Activated CD4-positive, alpha-beta T cell treated with anti-CD3 and anti-CD28 coated beads, Interleukin-2, amount 10 ng/mL, durations not matched to agents 24 days and 14 days (primary cell): ENCODE measurements around the gene ZNF175. TPM values are rescaled to one million over a fixed set of nuclear protein-coding genes. Genes with fewer than 3 reads are reported as not detected.

Experiments used
- total RNA-seq: library from RNA; stranded (reverse); gene quantifications from 2 replicates; pipeline ENCODE4 v1.2.3, GENCODE V29; 2022

Gene ZNF175
- total RNA-seq, 1 donor from 2014 or later: 8.5 TPM

Other genes starting within 250 kb of the ZNF175 start
- 7.1 and 7.2 TPM in 2 replicates for gene VSIG10L, start 229.1 kb upstream of the ZNF175 start, total RNA-seq
- 194 and 199 TPM in 2 replicates for gene ETFB, start 204.9 kb upstream of the ZNF175 start, total RNA-seq
- gene CLDND2, start 202.3 kb upstream of the ZNF175 start, total RNA-seq: 18.7 and 19.6 TPM in 2 replicates
- 363 and 379 TPM in 2 replicates for gene NKG7, start 198.6 kb upstream of the ZNF175 start, total RNA-seq
- gene LIM2, start 183.3 kb upstream of the ZNF175 start, total RNA-seq: 0.24 TPM in 1 of 2 replicates, not detected in the other
- 0.16 and 0.24 TPM in 2 replicates for gene C19orf84, start 180.7 kb upstream of the ZNF175 start, total RNA-seq
- gene SIGLEC10, start 153.6 kb upstream of the ZNF175 start, total RNA-seq: 2.3 and 3.5 TPM in 2 replicates
- gene SIGLEC8, start 112.8 kb upstream of the ZNF175 start, total RNA-seq: 0.09 and 0.16 TPM in 2 replicates
- not detected in 2 replicates for gene CEACAM18, start 92.7 kb upstream of the ZNF175 start, total RNA-seq
- 0.98 and 1.5 TPM in 2 replicates for gene SIGLEC12, start 69.5 kb upstream of the ZNF175 start, total RNA-seq
- 0.91 and 0.95 TPM in 2 replicates for gene SIGLEC6, start 39.6 kb upstream of the ZNF175 start, total RNA-seq
- gene SIGLEC5, start 59.1 kb downstream of the ZNF175 start, total RNA-seq: not detected in 2 replicates
- not detected in 2 replicates for gene SIGLEC14, start 75.5 kb downstream of the ZNF175 start, total RNA-seq
- gene SPACA6, start 122.0 kb downstream of the ZNF175 start, total RNA-seq: 6.7 and 7.0 TPM in 2 replicates
- gene HAS1, start 152.7 kb downstream of the ZNF175 start, total RNA-seq: not detected in 2 replicates
- not detected in 2 replicates for gene FPR1, start 180.6 kb downstream of the ZNF175 start, total RNA-seq
- not detected in 2 replicates for gene FPR2, start 189.9 kb downstream of the ZNF175 start, total RNA-seq
- not detected in 2 replicates for gene FPR3, start 223.9 kb downstream of the ZNF175 start, total RNA-seq